GM18951 (cell line): ENCODE results near the gene FOXF1.

Experiments
- POLR2A ChIP-seq: IDR thresholded peaks from 4 replicates; pipeline ENCODE4 v1.6.1; 2011; ENCODE audit warnings: mild to moderate bottlenecking; ENCODE audit not compliant: insufficient read length, insufficient read depth; ENCODE audit errors: extremely low read depth
- in situ Hi-C: fragments of 300-500 bp; cut with MboI; formaldehyde crosslinking; loops from one replicate; pipeline ENCODE4 v1.12.0; 2022; ENCODE audit warnings: low sequenced_read_pairs, mixed read lengths, inconsistent platforms; ENCODE audit not compliant: unreplicated experiment

FOXF1 gene

DNA sequence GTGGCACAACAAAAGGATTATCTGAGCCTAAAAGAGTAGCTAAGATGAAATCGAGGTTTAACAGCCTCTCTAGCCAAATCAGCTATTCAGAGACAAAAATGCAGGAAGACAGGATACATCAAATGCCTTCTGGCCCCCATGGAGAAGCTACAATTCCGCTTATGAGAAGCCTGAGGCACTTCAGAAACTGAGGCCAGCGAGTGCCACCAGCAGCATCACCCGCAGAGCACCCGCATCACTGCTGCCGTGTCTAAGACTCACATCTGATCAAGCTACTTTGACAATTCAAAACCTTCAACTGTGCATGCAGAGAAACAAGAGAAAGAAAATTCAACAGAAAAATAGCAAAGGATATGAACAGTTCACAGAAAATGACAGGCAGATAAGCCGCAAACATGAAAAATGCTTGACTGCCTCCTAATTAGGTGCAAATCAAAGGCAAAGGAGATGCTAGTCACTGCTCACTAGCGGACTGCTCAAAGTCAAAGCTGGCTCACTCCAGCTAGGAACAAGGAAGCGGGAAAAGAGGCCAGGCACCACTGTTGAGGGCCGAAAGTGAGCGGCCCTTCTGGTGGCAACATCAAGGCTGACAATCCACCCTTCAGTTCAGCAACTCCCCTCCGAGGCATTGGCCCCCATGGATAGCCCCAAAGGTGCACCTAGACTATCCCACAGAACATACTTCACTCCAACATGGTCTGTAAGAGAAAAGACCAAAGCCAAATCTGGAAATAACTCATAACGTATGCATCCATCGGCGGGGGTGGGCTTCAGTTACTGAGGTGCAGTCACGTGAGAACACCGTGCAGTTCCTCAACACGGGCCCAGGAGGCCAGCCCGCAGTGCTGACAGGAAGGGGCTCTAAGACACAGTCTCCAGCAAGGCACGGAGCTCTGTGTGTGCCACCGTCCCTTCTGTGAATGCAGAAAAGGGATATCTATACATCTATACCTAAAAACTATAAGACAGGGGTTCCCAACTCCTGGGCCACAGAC, 32.7 kb downstream of the FOXF1 start:
- in situ Hi-C loops: no loop called here

GRCh38 chr16:86545481-86545880, 35.2 kb downstream of the FOXF1 start:
- TF ChIP-seq POLR2A: no peak
- in situ Hi-C loops: no loop called here

More for the DNA sequence above, 32.7 kb downstream of the FOXF1 start:
- no peak for TF ChIP-seq POLR2A

- no peak for TF ChIP-seq POLR2A
- in situ Hi-C loops: no loop called here
These were observed 35.8 kb downstream of the FOXF1 start for GRCh38 chr16:86545954-86546637.

GRCh38 chr16:86546638-86547013, 36.3 kb downstream of the FOXF1 start:
- in situ Hi-C loops: no loop called here
- TF ChIP-seq POLR2A: no peak

- no peak for TF ChIP-seq POLR2A
- in situ Hi-C loops: no loop called here
These were observed 37.0 kb downstream of the FOXF1 start for GRCh38 chr16:86547286-86547685.

DNA sequence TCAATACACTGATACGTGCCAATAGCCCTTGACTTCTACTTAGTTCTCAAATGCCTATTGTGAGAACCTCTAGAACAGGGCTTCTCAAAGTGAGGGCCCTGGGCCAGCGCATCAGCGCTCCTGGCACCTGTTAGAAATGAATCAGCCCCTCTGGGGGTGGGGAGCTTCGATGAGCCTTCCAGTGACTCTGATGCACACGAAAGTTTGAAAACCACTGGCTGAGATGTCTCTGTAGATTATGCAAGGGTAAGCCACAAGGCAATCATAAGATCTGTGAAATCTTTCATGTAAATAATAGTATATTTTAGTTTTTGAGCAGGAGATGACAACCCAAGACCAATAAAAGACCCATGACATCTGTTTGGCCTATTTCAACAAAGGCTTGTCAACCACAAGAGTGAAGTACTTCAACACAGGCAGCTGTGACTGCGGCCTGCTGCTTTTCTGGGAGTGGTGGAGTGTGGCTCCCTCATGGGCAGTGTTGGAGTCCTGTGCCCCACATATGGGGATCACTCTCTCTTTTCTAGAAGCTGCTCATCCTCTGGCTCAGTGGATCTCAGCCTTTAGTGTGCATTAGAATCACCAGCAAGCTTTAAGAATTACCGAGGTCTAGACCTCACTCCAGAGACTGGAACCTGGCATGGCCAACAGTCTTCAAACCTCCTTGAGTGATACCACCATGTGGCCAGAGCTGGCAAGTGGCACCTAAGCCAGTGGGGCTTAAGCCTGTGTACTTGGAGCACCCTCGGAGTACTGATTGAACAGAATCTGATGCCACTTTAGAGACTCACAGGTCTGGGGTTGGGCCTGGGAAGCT, 39.0 kb downstream of the FOXF1 start:
- in situ Hi-C loops: no loop called here
- TF ChIP-seq POLR2A: no peak

- TF ChIP-seq POLR2A: no peak
- in situ Hi-C loops: loop anchor here (25.0 kb wide), 1 partner anchor 737 kb away; no protein-coding TSS in a partner anchor
These were observed 39.5 kb downstream of the FOXF1 start for GRCh38 chr16:86549893-86550190.

DNA sequence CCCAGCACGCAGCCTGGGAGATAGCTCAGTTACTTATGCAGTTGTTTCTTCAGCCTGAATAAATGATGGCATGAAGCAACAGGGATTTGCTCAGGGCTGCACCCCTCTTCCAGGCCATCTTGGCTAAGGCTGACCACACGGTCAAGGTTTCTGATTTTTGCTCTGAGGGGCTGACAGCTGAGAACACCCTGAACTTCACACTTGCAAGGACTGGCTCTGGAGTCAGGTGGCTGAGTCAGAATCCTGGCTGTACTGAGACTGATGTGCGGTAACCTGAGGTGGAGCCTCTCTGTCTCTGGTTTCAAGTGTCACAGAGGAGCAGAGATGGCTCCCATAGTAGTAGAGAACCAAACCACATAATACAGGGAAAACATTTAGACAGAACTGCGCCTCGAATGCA, 40.0 kb downstream of the FOXF1 start:
- in situ Hi-C loops: loop anchor here (25.0 kb wide), 1 partner anchor 737 kb away; no protein-coding TSS in a partner anchor
- TF ChIP-seq POLR2A: no peak

GRCh38 chr16:86553356-86553755, 43.0 kb downstream of the FOXF1 start:
- in situ Hi-C loops: loop anchor here (25.0 kb wide), 1 partner anchor 734 kb away; no protein-coding TSS in a partner anchor

DNA sequence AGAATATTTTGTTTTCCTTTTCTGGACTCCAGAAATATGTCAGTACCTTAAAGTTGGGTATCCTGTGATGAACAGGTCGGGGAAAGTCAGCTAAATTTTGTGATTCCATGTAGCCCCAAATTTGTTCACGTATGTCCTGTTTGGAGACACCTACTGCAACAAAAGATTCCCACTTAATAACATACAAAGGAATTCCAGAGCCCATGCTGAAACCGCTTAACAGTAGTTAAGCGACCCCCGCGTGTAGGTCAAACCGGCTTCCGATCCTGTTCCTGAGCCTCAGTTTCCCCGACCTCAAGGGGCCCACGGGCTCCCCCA, 44.2 kb downstream of the FOXF1 start:
- in situ Hi-C loops: loop anchor here (25.0 kb wide), 1 partner anchor 733 kb away; no protein-coding TSS in a partner anchor
- no peak for TF ChIP-seq POLR2A

More at GRCh38 chr16:86553356-86553755, 43.0 kb downstream of the FOXF1 start:
- no peak for TF ChIP-seq POLR2A

DNA sequence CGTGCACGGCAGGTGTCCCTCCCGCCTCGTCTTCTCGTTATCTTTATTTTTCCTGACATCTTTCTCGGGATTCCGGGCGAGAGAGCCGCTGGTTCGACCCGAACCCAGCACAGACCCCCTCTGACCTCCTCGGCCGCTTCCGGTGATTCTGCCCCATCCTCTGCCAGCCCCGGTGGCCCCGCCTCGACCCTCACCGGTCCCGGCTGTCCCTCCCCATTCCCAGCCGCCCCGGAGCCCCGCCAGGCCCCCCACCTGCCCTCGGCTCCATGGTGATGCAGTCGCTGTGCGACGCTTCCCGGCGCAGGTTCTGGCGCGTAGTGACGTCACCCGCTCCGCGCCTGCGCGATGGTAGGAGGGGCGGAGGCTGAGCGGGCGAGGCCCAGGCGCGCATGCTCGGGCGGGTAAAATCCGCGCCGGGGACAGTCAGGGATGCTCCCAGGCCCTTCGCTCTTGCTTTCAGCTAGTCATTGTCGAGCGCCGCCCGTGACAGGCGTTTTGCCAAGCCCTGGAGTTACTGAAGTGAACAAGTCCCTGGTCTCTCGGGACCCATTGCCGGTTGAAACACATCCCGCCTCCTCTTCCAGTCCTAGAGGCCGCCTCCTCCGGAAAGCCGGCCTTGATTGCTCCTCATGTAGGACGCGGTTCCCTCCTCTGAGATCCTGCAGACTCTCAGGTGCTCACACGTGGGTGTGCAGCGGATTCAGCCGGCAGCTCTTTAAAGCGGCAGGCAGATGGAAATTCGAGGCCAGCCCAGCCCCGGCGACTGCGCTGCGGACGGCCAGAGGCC, 44.8 kb downstream of the FOXF1 start, which contains the start of gene MTHFSD:
Gene MTHFSD, minus strand, starts transcription at position 319 of the 787 bp plus-strand sequence. Its CDS starts 51 bp downstream, at position 268.
- peak; percentile 95 for TF ChIP-seq POLR2A
- in situ Hi-C loops: loop anchor here (25.0 kb wide), 1 partner anchor 732 kb away; no protein-coding TSS in a partner anchor

DNA sequence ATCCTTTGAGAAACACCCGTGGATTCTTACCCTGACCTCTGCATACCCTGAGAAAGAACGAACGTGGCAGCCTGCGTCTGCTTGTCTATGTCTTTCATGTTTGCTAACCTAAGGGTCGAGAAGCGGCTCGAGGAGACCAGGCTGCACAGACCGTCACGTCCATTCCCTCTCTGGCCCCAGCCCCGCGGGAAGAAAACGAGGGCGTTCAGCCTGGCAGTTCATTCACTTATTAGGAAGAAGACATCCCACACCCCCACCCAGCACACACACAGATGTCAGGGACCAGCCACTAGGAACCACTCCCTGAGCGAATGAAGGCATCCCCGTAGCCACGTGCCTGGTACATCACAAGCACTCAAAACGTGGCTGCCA, 45.4 kb downstream of the FOXF1 start:
- in situ Hi-C loops: loop anchor here (25.0 kb wide), 1 partner anchor 732 kb away; no protein-coding TSS in a partner anchor
- TF ChIP-seq POLR2A: no peak

- TF ChIP-seq POLR2A: no peak
- in situ Hi-C loops: loop anchor here (25.0 kb wide), 1 partner anchor 731 kb away; no protein-coding TSS in a partner anchor
These were observed 46.2 kb downstream of the FOXF1 start for GRCh38 chr16:86556576-86556975.
